ENCODE measurements around the gene RNF126.
A peak's percentile ranks its signal among the peaks of the same experiment; 100 is the strongest.

The RNF126 gene

DNA sequence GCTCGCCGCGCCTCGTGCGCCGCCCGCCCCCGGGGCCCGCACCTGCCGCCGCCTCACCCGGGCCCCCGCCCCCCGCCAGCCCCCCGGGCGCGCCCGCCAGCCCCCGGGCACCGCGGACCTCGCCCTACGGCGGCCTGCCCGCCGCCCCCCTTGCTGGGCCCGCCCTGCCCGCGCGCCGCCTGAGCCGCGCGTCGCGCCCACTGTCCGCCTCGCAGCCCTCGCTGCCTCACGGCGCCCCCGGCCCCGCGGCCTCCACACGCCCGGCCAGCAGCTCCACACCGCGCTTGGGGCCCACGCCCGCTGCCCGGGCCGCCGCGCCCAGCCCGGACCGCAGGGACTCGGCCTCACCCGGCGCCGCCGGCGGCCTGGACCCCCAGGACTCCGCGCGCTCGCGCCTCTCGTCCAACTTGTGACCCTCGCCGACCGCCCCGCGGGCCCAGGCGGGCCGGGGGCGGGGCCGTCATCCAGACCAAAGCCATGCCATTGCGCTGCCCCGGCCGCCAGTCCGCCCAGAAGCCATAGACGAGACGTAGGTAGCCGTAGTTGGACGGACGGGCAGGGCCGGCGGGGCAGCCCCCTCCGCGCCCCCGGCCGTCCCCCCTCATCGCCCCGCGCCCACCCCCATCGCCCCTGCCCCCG lies 46.8 kb downstream of the RNF126 start:
- TF ChIP-seq, protein P1, sequence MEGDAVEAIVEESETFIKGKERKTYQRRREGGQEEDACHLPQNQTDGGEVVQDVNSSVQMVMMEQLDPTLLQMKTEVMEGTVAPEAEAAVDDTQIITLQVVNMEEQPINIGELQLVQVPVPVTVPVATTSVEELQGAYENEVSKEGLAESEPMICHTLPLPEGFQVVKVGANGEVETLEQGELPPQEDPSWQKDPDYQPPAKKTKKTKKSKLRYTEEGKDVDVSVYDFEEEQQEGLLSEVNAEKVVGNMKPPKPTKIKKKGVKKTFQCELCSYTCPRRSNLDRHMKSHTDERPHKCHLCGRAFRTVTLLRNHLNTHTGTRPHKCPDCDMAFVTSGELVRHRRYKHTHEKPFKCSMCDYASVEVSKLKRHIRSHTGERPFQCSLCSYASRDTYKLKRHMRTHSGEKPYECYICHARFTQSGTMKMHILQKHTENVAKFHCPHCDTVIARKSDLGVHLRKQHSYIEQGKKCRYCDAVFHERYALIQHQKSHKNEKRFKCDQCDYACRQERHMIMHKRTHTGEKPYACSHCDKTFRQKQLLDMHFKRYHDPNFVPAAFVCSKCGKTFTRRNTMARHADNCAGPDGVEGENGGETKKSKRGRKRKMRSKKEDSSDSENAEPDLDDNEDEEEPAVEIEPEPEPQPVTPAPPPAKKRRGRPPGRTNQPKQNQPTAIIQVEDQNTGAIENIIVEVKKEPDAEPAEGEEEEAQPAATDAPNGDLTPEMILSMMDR (IDR thresholded peaks at IDR 0.05; ENCODE audit: borderline replicate concordance, insufficient read depth, low read depth, low read length), result no peak
- H3K4me3 ChIP-seq (ENCODE audit: low read depth, low read length), result no peak overlapping the region

DNA sequence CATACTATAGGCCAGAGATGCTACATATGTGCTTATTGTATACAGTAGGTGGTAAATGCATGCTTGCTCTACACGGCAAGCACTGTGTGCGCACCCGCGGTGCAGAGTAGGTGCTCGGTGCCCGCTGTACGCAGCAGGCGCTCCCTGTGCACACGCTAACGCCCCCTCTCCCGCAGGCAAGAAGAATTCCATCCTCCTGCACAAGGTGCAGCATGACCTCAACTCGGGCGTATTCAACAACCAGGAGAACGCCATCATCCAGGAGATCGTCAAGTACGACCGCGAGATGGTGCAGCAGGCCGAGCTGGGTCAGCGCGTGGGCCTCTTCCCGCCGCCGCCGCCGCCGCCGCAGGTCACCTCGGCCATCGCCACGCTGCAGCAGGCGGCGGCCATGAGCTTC lies 47.4 kb downstream of the RNF126 start:
- TF ChIP-seq, protein P1 (IDR thresholded peaks at IDR 0.05; ENCODE audit: borderline replicate concordance, insufficient read depth, low read depth, low read length), result no peak
- no peak overlapping the region for H3K4me3 ChIP-seq (ENCODE audit: low read depth, low read length)

DNA sequence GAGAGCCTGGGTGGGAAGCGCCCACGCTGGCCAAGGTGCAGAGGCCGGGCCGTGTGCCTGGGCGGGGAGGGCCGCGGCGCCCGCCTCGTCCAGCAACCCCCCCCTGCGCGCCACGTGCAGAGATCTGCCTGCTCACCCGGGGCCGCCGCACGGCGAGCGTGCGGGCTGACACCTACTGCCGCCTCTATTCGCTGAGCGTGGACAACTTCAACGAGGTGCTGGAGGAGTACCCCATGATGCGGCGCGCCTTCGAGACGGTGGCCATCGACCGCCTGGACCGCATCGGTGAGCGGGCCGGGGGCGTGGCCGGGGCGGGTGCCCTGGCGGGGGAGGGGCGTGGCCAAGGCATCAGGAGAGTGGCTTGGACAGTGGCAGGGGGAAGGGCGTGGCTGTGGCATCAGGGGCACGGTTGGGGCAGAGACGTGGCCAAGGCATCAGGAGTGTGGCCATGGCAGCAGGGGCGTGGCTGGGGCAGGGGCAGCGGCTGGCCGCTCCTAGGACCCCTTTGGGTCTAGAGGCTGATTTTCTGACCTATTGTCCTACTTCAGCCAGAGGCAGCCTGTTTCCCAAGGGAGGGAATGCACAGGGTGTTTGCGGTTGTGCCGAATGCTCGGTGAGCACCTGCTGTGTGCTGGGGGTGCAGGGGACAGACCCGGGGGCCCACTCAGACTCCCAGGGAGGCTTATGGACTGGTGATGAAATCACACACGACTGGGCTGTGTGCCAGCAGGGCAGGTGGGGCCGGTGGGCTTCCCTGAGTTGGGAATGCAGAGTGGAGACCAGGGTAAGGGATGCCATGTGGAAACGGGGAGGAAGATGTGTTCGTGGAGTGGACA lies 49.1 kb downstream of the RNF126 start:
- TF ChIP-seq, protein P1 (IDR thresholded peaks at IDR 0.05; ENCODE audit: borderline replicate concordance, insufficient read depth, low read depth, low read length), result no peak
- H3K4me3 ChIP-seq (ENCODE audit: low read depth, low read length), result no peak overlapping the region

DNA sequence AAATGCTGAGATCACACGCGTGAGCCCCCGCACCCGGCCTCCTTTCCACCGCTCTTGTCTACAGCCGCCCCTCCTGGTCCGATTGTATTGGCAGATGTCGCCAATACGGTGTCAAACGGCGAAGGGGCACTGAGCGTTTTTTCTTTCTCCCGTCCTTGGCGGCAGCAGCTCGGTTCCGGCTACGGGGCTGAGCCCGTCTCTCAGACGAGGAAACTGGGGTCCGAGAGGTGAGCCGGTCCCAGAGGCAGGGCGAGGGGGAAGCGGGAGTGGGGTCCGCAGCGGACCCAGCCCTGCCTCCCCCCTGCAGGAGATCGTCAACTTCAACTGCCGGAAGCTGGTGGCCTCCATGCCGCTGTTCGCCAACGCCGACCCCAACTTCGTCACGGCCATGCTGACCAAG lies 50.1 kb downstream of the RNF126 start:
- no peak overlapping the region for H3K4me3 ChIP-seq (ENCODE audit: low read depth, low read length)
- TF ChIP-seq, protein P1 (IDR thresholded peaks at IDR 0.05; ENCODE audit: borderline replicate concordance, insufficient read depth, low read depth, low read length), result no peak

DNA sequence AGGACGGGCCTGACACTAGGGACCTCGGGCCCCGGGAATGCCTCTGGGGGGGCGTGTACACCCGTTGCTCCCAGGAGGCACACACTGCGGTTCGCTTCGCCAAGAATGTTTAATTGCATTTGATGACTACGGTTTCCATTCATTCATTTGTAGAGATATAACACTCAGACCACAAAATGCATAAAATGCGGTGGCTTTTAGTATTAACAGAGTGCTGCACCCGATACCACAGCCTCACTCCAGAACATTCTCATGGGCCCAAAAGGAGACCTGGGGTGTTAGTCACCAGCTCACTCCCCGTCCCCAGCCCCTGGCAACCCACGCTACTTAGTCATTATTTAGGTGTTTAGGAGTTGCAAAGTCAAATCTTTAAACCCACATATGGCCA lies 51.5 kb downstream of the RNF126 start:
- TF ChIP-seq, protein P1 (IDR thresholded peaks at IDR 0.05; ENCODE audit: borderline replicate concordance, insufficient read depth, low read depth, low read length), result no peak
- H3K4me3 ChIP-seq (ENCODE audit: low read depth, low read length), result peak overlapping the region; percentile 52

DNA sequence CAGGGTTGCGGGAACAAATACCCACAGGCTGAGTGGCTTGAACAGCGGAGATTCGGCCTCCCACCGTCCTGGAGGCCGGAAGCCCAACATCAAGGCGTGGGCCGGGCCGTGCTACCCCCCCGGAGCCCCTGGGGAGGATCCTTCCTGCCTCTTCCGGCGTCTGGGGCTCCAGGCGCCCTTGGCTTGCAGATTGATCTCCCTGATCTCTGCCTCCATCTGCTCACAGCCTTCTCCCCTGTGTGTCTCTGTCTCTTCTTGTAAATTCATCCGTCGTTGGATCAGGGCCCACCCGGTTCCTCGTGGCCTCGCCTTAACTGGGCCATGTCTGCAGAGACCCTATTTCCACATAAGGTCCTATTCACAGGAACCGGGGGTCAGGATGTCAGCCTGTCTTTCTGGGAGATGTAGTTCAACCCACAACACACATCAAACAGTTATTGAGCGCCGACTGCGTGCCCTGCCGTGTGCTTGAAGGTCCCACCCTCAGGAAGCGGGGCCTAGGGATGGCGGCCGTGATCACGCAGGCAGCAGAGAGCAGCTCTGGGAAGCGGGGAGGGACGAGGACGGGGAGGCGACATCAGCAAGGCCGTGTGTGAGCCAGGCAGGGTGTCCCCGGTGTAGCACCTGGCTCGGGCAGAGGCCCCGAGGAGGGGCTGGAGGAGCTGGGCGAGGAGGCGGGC lies 52.1 kb downstream of the RNF126 start:
- TF ChIP-seq, protein P1 (IDR thresholded peaks at IDR 0.05; ENCODE audit: borderline replicate concordance, insufficient read depth, low read depth, low read length), result no peak
- peak overlapping the region; percentile 52 for H3K4me3 ChIP-seq (ENCODE audit: low read depth, low read length)

All from GM12875 (cell line).